ENCODE data around the gene CYS1. TPM values are rescaled to one million over a fixed set of nuclear protein-coding genes. Genes with fewer than 3 reads are reported as not detected.

CYS1 gene
- polyA plus RNA-seq, 1 donor (not counting 4 experiments of a cell fraction or from before 2014, with no cell fraction given), result 0.14 TPM

DNA sequence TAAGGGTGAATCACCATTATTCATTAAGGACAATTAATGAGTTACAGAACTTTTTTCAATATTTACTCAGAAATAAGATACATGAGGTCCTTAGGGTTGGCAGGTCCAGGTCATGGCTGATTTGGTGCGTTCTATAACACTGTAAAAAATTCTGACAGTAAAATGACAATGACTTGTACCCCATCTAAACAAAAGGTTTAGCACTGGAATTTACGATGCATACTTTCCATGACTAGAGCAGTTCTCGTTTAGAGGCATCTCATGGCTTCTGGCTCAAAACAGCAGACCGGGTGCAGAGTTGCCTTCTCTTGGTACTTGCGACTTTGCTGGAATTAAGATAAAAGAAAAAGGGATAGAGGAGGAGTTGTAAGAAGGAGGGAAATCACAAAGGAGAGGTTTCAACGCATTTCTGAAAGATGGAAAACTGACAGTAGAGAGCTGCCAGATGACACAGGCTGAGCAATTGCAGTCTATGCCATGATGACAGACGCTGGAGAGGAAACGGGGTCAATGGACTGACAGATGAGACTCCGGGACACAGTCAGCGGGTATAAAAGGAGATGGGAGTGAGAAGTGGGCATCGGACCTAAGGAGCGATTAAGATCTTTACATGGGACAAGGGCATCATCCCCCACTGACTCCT is 4.1 kb upstream of the CYS1 start:
- H3K36me3 ChIP-seq (ENCODE audit: control insufficient read depth in 2 of 2, extremely low read depth in 1 of 2, insufficient read depth in 2 of 2, low read length in 2 of 2), result no peaks in the 10 kb centered on the region
- no peaks in the 10 kb centered on the region for H3K4me1 ChIP-seq (ENCODE audit: control insufficient read depth, extremely low read depth, insufficient read depth, low read length)
- FAIRE-seq (no peak), DNase-seq (ENCODE audit: low read depth, low spot score) (no peak)
- dilution Hi-C loops (cut with MboI; ENCODE audit: extremely low pct_ligation_motif_present, low sequenced_read_pairs), result no loop called here
- H3K9ac ChIP-seq (ENCODE audit: control insufficient read depth, extremely low read depth, insufficient read depth, low read length), result no peak overlapping the region
- no peaks in the 10 kb centered on the region for H3K9me3 ChIP-seq (ENCODE audit: control insufficient read depth, low read depth, low read length)
- no peaks in the 10 kb centered on the region for H3K79me2 ChIP-seq (ENCODE audit: control insufficient read depth, insufficient read depth, low read length)
- no peak overlapping the region for H3K4me2 ChIP-seq (ENCODE audit: control insufficient read depth, extremely low read depth, insufficient read depth, low read depth, low read length)
- H3K4me3 ChIP-seq (ENCODE audit: control insufficient read depth in 2 of 3, extremely low read depth in 1 of 3, insufficient read depth in 2 of 3, low read depth in 1 of 3, low read length in 3 of 3), result no peak overlapping the region
- H3K9me1 ChIP-seq (ENCODE audit: control insufficient read depth, extremely low read depth, insufficient read depth, low read length), result no peaks in the 10 kb centered on the region
- H2AFZ ChIP-seq (ENCODE audit: control insufficient read depth, low read length), result no peak overlapping the region
- TF ChIP-seq, protein P1, sequence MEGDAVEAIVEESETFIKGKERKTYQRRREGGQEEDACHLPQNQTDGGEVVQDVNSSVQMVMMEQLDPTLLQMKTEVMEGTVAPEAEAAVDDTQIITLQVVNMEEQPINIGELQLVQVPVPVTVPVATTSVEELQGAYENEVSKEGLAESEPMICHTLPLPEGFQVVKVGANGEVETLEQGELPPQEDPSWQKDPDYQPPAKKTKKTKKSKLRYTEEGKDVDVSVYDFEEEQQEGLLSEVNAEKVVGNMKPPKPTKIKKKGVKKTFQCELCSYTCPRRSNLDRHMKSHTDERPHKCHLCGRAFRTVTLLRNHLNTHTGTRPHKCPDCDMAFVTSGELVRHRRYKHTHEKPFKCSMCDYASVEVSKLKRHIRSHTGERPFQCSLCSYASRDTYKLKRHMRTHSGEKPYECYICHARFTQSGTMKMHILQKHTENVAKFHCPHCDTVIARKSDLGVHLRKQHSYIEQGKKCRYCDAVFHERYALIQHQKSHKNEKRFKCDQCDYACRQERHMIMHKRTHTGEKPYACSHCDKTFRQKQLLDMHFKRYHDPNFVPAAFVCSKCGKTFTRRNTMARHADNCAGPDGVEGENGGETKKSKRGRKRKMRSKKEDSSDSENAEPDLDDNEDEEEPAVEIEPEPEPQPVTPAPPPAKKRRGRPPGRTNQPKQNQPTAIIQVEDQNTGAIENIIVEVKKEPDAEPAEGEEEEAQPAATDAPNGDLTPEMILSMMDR (optimal IDR thresholded peaks at IDR 0.05 in 1 of 3, IDR thresholded peaks at IDR 0.05 in 1 of 3, conservative IDR thresholded peaks at IDR 0.05 in 1 of 3; ENCODE audit: extremely low read depth in 1 of 3, insufficient read depth in 2 of 3, low read length in 3 of 3), result no peak
- H4K20me1 ChIP-seq (ENCODE audit: control insufficient read depth, extremely low read depth, insufficient read depth, low read length), result no peaks in the 10 kb centered on the region
- H3K27ac ChIP-seq (ENCODE audit: control insufficient read depth, insufficient read depth, low read length), result no peak overlapping the region
- peaks cover 39% of the 10 kb centered on the region for H3K27me3 ChIP-seq (ENCODE audit: control insufficient read depth, extremely low read depth, insufficient read depth, low read length)

DNA sequence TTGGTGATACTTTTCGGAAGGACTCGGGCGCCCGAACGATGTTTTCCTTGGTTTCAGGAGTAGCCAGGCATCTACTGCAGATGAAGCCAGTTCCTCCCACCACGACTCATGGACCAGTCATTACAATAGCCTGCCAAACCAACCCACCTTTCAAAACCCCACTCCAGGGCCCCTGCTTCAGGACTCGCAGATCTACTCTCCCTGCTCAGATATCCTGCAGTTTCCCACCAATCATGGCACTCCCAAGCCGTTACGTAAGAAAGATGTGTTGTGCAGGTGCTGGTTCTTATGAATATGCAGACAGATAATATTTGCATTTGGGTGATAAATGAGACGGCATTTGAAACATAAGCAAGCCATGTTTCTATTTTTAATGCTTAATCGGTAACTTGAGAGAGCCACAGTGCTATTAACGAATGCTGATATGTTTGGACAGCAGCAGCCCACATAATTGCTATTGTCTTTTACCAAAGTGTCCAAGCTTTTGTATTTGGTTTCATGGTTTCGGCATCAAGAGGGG is 3.5 kb upstream of the CYS1 start:
- Histone ChIP-seq H3K27ac (ENCODE audit: control insufficient read depth, insufficient read depth, low read length) (no peak overlapping the region), H3K9ac (ENCODE audit: control insufficient read depth, extremely low read depth, insufficient read depth, low read length) (no peak overlapping the region), H3K4me2 (ENCODE audit: control insufficient read depth, extremely low read depth, insufficient read depth, low read depth, low read length) (no peak overlapping the region), H2AFZ (ENCODE audit: control insufficient read depth, low read length) (no peak overlapping the region), H4K20me1 (ENCODE audit: control insufficient read depth, extremely low read depth, insufficient read depth, low read length) (no peaks in the 10 kb centered on the region), H3K36me3 (ENCODE audit: control insufficient read depth in 2 of 2, extremely low read depth in 1 of 2, insufficient read depth in 2 of 2, low read length in 2 of 2) (no peaks in the 10 kb centered on the region), H3K79me2 (ENCODE audit: control insufficient read depth, insufficient read depth, low read length) (no peaks in the 10 kb centered on the region), H3K4me3 (ENCODE audit: control insufficient read depth in 2 of 3, extremely low read depth in 1 of 3, insufficient read depth in 2 of 3, low read depth in 1 of 3, low read length in 3 of 3) (no peak overlapping the region), H3K9me3 (ENCODE audit: control insufficient read depth, low read depth, low read length) (no peaks in the 10 kb centered on the region), H3K27me3 (ENCODE audit: control insufficient read depth, extremely low read depth, insufficient read depth, low read length) (peaks cover 45% of the 10 kb centered on the region), H3K4me1 (ENCODE audit: control insufficient read depth, extremely low read depth, insufficient read depth, low read length) (no peaks in the 10 kb centered on the region), H3K9me1 (ENCODE audit: control insufficient read depth, extremely low read depth, insufficient read depth, low read length) (no peaks in the 10 kb centered on the region)
- TF ChIP-seq, protein P1 (optimal IDR thresholded peaks at IDR 0.05 in 1 of 3, IDR thresholded peaks at IDR 0.05 in 1 of 3, conservative IDR thresholded peaks at IDR 0.05 in 1 of 3; ENCODE audit: extremely low read depth in 1 of 3, insufficient read depth in 2 of 3, low read length in 3 of 3), result no peak
- TF ChIP-seq EZH2 (IDR thresholded peaks at IDR 0.05; ENCODE audit: low read length), result no peak
- no peak for FAIRE-seq
- no peak for DNase-seq (ENCODE audit: low read depth, low spot score)
- dilution Hi-C loops (cut with MboI; ENCODE audit: extremely low pct_ligation_motif_present, low sequenced_read_pairs), result no loop called here
